ENCODE results near the gene KCNH1. TPM values are rescaled to one million over a fixed set of nuclear protein-coding genes. Genes with fewer than 3 reads are reported as not detected.

Gene KCNH1
- total and polyA plus RNA-seq, 9 of the 15 experiments (the other 6 are each of a cell fraction or from before 2014, with no cell fraction given) = not detected

GRCh38 chr1:210750468-210750867 is 383.5 kb downstream of the KCNH1 start (continued):
- TF ChIP-seq ZC3H4 (CRISPR knock-in tag; IDR thresholded peaks at IDR 0.05; ENCODE audit: borderline replicate concordance) (no peak), TFE3 (CRISPR knock-in tag; IDR thresholded peaks at IDR 0.05) (no peak), ZKSCAN3 (CRISPR knock-in tag; IDR thresholded peaks at IDR 0.05) (no peak), SOX6 (IDR thresholded peaks at IDR 0.05) (no peak)

GRCh38 chr1:210748796-210749195 is 385.2 kb downstream of the KCNH1 start:
- ChIA-PET POLR2A (no interaction called here), CTCF (ENCODE audit: low intra/inter-chr PET ratio) (no interaction called here)
- in situ Hi-C loops (cut with MboI) = no loop called here
- intact Hi-C loops (cut with micrococcal nuclease) = no loop called here
- Histone ChIP-seq H3K9me1 (ENCODE audit: control insufficient read depth, insufficient read depth, low read length) (no peaks in the 10 kb centered on the region), H3K9ac (ENCODE audit: insufficient read depth in 1 of 2, low read depth in 2 of 2, low read length in 2 of 2) (no peak overlapping the region), H3K9me3 (replicated peaks; ENCODE audit: control insufficient read depth, insufficient read depth, low read depth, low read length) (no peaks in the 10 kb centered on the region), H3K79me2 (ENCODE audit: control insufficient read depth, insufficient read depth, low read length) (no peaks in the 10 kb centered on the region), H4K20me1 (replicated peaks; ENCODE audit: control insufficient read depth, insufficient read depth, low read length) (no peaks in the 10 kb centered on the region), H2AFZ (ENCODE audit: low read depth, low read length) (no peak overlapping the region), H3K4me2 (ENCODE audit: insufficient read depth, low read length) (no peak overlapping the region), H3K4me1 (replicated peaks in 1 of 2; ENCODE audit: control insufficient read depth in 2 of 2, insufficient read depth in 2 of 2, low read length in 2 of 2) (no peaks in the 10 kb centered on the region), H3K4me3 (no peak overlapping the region), H3K36me3 (ENCODE audit: control insufficient read depth, insufficient read depth, low read length) (no peaks in the 10 kb centered on the region), H3K27me3 (ENCODE audit: control insufficient read depth in 2 of 2, insufficient read depth in 2 of 2, low read length in 2 of 2) (peaks cover 0 to 2% of the 10 kb centered on the region in 2 experiments; a peak in 1 of 5 replicates), H3K27ac (ENCODE audit: extremely low read depth, low read depth, low read length) (no peak overlapping the region)
- 0% methylated on average over 3 of the region's 3 CpGs for WGBS (ENCODE audit: insufficient coverage, low coverage, missing lambda C conversion rate)
- ATAC-seq = no peak
- BruUV-seq (replicated peaks) = no TSS peak
- DNase-seq (ENCODE audit: extremely low read depth in 1 of 4, low spot score in 3 of 4) = no peak
- FAIRE-seq = no peak
- TF ChIP-seq HOXB6 (CRISPR knock-in tag; IDR thresholded peaks at IDR 0.05; ENCODE audit: borderline replicate concordance) (no peak), TAF1 (IDR thresholded peaks at IDR 0.05; ENCODE audit: control insufficient read depth, extremely low read depth, insufficient read depth, low read length, severe bottlenecking) (no peak), GATAD2B (IDR thresholded peaks at IDR 0.05; ENCODE audit: borderline replicate concordance) (no peak), RFX1 (IDR thresholded peaks at IDR 0.05) (no peak), ZNF146 (CRISPR knock-in tag; IDR thresholded peaks at IDR 0.05; ENCODE audit: unreplicated experiment) (no peak), TGIF2 (CRISPR knock-in tag; IDR thresholded peaks at IDR 0.05) (no peak), TCFL5 (CRISPR knock-in tag; conservative IDR thresholded peaks at IDR 0.05) (no peak)
